Progenitor cell of endocrine pancreas (in vitro differentiated cells): ENCODE measurements around the gene CTXN1. TPM values are rescaled to one million over a fixed set of nuclear protein-coding genes. Genes with fewer than 3 reads are reported as not detected.

Source experiments
- DNase-seq: peaks from one replicate; pipeline ENCODE4 v3.0.0; 2021; ENCODE audit warnings: low spot score; ENCODE audit not compliant: unreplicated experiment
- H3K27ac Mint-ChIP-seq: 2 replicates; pipeline ENCODE4 v1.8.0; 2021; ENCODE audit warnings: mild to moderate bottlenecking, moderate library complexity, mixed read lengths
- H3K27me3 Mint-ChIP-seq: 2 replicates; pipeline ENCODE4 v1.8.0; 2021; ENCODE audit warnings: mixed read lengths
- H3K36me3 Mint-ChIP-seq: 2 replicates; pipeline ENCODE4 v1.8.0; 2022; ENCODE audit warnings: mixed read lengths; ENCODE audit not compliant: insufficient read depth
- H3K4me1 Mint-ChIP-seq: 2 replicates; pipeline ENCODE4 v1.8.0; 2021; ENCODE audit warnings: low read depth, mixed read lengths
- H3K4me3 Mint-ChIP-seq: 2 replicates; pipeline ENCODE4 v1.8.0; 2021; ENCODE audit warnings: low read depth, mild to moderate bottlenecking, moderate library complexity, mixed read lengths
- H3K9me3 Mint-ChIP-seq: 2 replicates; pipeline ENCODE4 v1.8.0; 2021; ENCODE audit warnings: low read depth, mixed read lengths
- CTCF ChIP-seq: fragments of 200-600 bp; sonication (generic); IDR thresholded peaks from one replicate; pipeline ENCODE4 v1.5.0; 2021; ENCODE audit warnings: antibody characterized with exemption, mild to moderate bottlenecking; ENCODE audit not compliant: unreplicated experiment
- total RNA-seq: library from RNA; stranded (reverse); gene quantifications from 2 replicates; pipeline ENCODE4 v1.2.1, GENCODE V29; 2021

CTXN1 gene
- total RNA-seq, 1 donor from 2014 or later: 114 TPM

GRCh38 chr19:7969555-7969939 lies 43.6 kb upstream of the CTXN1 start:
- no peaks in the 10 kb centered on the region for H3K9me3 Mint-ChIP-seq
- H3K4me1 Mint-ChIP-seq: no peaks in the 10 kb centered on the region
- no peak overlapping the region for H3K4me3 Mint-ChIP-seq
- H3K27me3 Mint-ChIP-seq: no peaks in the 10 kb centered on the region
- TF ChIP-seq CTCF: no peak
- H3K36me3 Mint-ChIP-seq: peaks cover 25% of the 10 kb centered on the region
- DNase-seq: no peak
- peak overlapping the region; percentile 82 for H3K27ac Mint-ChIP-seq

GRCh38 chr19:7968796-7969554 lies 43.0 kb upstream of the CTXN1 start:
- Mint-ChIP-seq H3K36me3 (peaks cover 26% of the 10 kb centered on the region), H3K9me3 (no peaks in the 10 kb centered on the region), H3K4me1 (no peaks in the 10 kb centered on the region), H3K4me3 (no peak overlapping the region), H3K27me3 (no peaks in the 10 kb centered on the region), H3K27ac (no peak overlapping the region)
- no peak for DNase-seq
- no peak for TF ChIP-seq CTCF

GRCh38 chr19:7968008-7968795 lies 42.3 kb upstream of the CTXN1 start:
- H3K27me3 Mint-ChIP-seq: no peaks in the 10 kb centered on the region
- H3K4me3 Mint-ChIP-seq: no peak overlapping the region
- no peak for TF ChIP-seq CTCF
- H3K36me3 Mint-ChIP-seq: peaks cover 22% of the 10 kb centered on the region
- H3K4me1 Mint-ChIP-seq: peaks cover 2% of the 10 kb centered on the region
- H3K27ac Mint-ChIP-seq: no peak overlapping the region
- no peak for DNase-seq
- no peaks in the 10 kb centered on the region for H3K9me3 Mint-ChIP-seq

- H3K36me3 Mint-ChIP-seq: peaks cover 23% of the 10 kb centered on the region
- no peak for DNase-seq
- peak overlapping the region; percentile 83 for H3K27ac Mint-ChIP-seq
- no peak for TF ChIP-seq CTCF
- H3K4me1 Mint-ChIP-seq: peaks cover 11% of the 10 kb centered on the region
- H3K9me3 Mint-ChIP-seq: no peaks in the 10 kb centered on the region
- no peaks in the 10 kb centered on the region for H3K27me3 Mint-ChIP-seq
- H3K4me3 Mint-ChIP-seq: no peak overlapping the region
Observed at GRCh38 chr19:7965921-7966665, 40.2 kb upstream of the CTXN1 start.

GRCh38 chr19:7965259-7965841 lies 39.4 kb upstream of the CTXN1 start:
- peaks cover 11% of the 10 kb centered on the region for H3K4me1 Mint-ChIP-seq
- H3K27ac Mint-ChIP-seq: no peak overlapping the region
- no peak overlapping the region for H3K4me3 Mint-ChIP-seq
- H3K9me3 Mint-ChIP-seq: no peaks in the 10 kb centered on the region
- no peak for DNase-seq
- no peaks in the 10 kb centered on the region for H3K27me3 Mint-ChIP-seq
- H3K36me3 Mint-ChIP-seq: peaks cover 19% of the 10 kb centered on the region
- no peak for TF ChIP-seq CTCF
